ENCODE measurements around the gene CCDC14.
"Not testable (repeated sequence)": the region's sequence is repeated elsewhere in the genome, so short reads cannot be mapped to it uniquely, and the experiment has no call there.

The CCDC14 gene

GRCh38 chr3:123966799-123967198 lies 5.8 kb upstream of the CCDC14 start:
- not testable (repeated sequence) for DNase-seq

- not testable (repeated sequence) for DNase-seq
These were observed 3.8 kb upstream of the CCDC14 start for GRCh38 chr3:123964793-123965192.

GRCh38 chr3:123961508-123961856 lies 453 bp upstream of the CCDC14 start:
- no peak for DNase-seq

- DNase-seq, result no peak
These were observed 7.3 kb downstream of the CCDC14 start for GRCh38 chr3:123953735-123954134.

- DNase-seq, result no peak
These were observed 8.0 kb downstream of the CCDC14 start for GRCh38 chr3:123952844-123953520.

- DNase-seq, result no peak
These were observed 9.2 kb downstream of the CCDC14 start for GRCh38 chr3:123951522-123952447.

- no peak for DNase-seq
These were observed 11.4 kb downstream of the CCDC14 start for GRCh38 chr3:123949641-123950040.

- no peak for DNase-seq
These were observed 12.6 kb downstream of the CCDC14 start for GRCh38 chr3:123948449-123948848.

GRCh38 chr3:123947482-123947881 lies 13.5 kb downstream of the CCDC14 start:
- DNase-seq, result no peak

- DNase-seq, result no peak
These were observed 19.5 kb downstream of the CCDC14 start for GRCh38 chr3:123941542-123941941.

- DNase-seq, result no peak
These were observed 19.9 kb downstream of the CCDC14 start for GRCh38 chr3:123941121-123941520.

- DNase-seq, result no peak
These were observed 21.3 kb downstream of the CCDC14 start for GRCh38 chr3:123939706-123940105.

- no peak for DNase-seq
These were observed 24.6 kb downstream of the CCDC14 start for GRCh38 chr3:123936400-123936799.

GRCh38 chr3:123935830-123936229 lies 25.2 kb downstream of the CCDC14 start:
- DNase-seq, result no peak

- DNase-seq, result no peak
These were observed 26.8 kb downstream of the CCDC14 start for GRCh38 chr3:123934250-123934649.

- no peak for DNase-seq
These were observed 30.6 kb downstream of the CCDC14 start for GRCh38 chr3:123930445-123930844.

- no peak for DNase-seq
These were observed 31.7 kb downstream of the CCDC14 start for GRCh38 chr3:123929325-123929724.

GRCh38 chr3:123926396-123926795 lies 34.6 kb downstream of the CCDC14 start:
- DNase-seq, result no peak

- no peak for DNase-seq
These were observed 40.2 kb downstream of the CCDC14 start for GRCh38 chr3:123920868-123921267.

GRCh38 chr3:123920383-123920782 lies 40.6 kb downstream of the CCDC14 start:
- no peak for DNase-seq

- no peak for DNase-seq
These were observed 41.7 kb downstream of the CCDC14 start for GRCh38 chr3:123919353-123919752.

GRCh38 chr3:123914829-123915228 lies 46.2 kb downstream of the CCDC14 start:
- no peak for DNase-seq

GRCh38 chr3:123909785-123910184 lies 51.2 kb downstream of the CCDC14 start:
- no peak for DNase-seq

- DNase-seq, result no peak
These were observed 53.3 kb downstream of the CCDC14 start for GRCh38 chr3:123907720-123908119.
